DND-41 (cell line): ENCODE results near the gene RPL5.

Source experiments
- ATAC-seq: fragments of 200-7000 bp; cut with Tn5 transposase; 3 replicates; pipeline ENCODE4 v1.9.1; 2021; ENCODE audit warnings: low read depth; ENCODE audit not compliant: insufficient read depth
- DNase-seq: peaks from one replicate; pipeline ENCODE4 v3.0.0-alpha.2; 2020
- H2AFZ ChIP-seq: 2 replicates; pipeline ENCODE4 v1.6.0; 2012; ENCODE audit warnings: low read depth, low read length
- H3K27ac ChIP-seq: 2 replicates; pipeline ENCODE4 v1.5.1; 2012; ENCODE audit warnings: low read length, inconsistent platforms
- H3K27me3 ChIP-seq: fragments of 200-600 bp; sonication (generic); 2 replicates; pipeline ENCODE4 v1.6.0; 2012; ENCODE audit warnings: low read length, mild to moderate bottlenecking, inconsistent platforms; ENCODE audit not compliant: insufficient read depth, poor library complexity
- H3K36me3 ChIP-seq: 2 replicates; pipeline ENCODE4 v1.5.1; 2012; ENCODE audit warnings: low read length, inconsistent platforms; ENCODE audit not compliant: insufficient read depth
- H3K4me1 ChIP-seq: 2 replicates; pipeline ENCODE4 v1.5.1; 2012; ENCODE audit warnings: mild to moderate bottlenecking, low read length; ENCODE audit not compliant: insufficient read depth
- H3K4me2 ChIP-seq: 2 replicates; pipeline ENCODE4 v1.6.0; 2012; ENCODE audit warnings: mild to moderate bottlenecking, moderate library complexity, low read length, inconsistent platforms; ENCODE audit not compliant: insufficient read depth
- H3K4me3 ChIP-seq, 2 experiments: fragments of 200-600 bp in 1 of 2; shearing (Covaris generic) in 1 of 2; 2 replicates each; pipeline ENCODE4 v1.5.1; 2012 to 2016; ENCODE audit warnings: inconsistent platforms in 2 of 2, low read length in 2 of 2, mild to moderate bottlenecking in 2 of 2, low read depth in 1 of 2, moderate library complexity in 1 of 2
- H3K79me2 ChIP-seq: 2 replicates; pipeline ENCODE4 v1.6.0; 2012; ENCODE audit warnings: low read length, inconsistent platforms; ENCODE audit not compliant: insufficient read depth
- H3K9ac ChIP-seq: 2 replicates; pipeline ENCODE4 v1.6.0; 2012; ENCODE audit warnings: low read depth, mild to moderate bottlenecking, inconsistent platforms, low read length, moderate library complexity
- H3K9me3 ChIP-seq: 2 replicates; pipeline ENCODE4 v1.5.1; 2012; ENCODE audit warnings: low read length, moderate library complexity, mild to moderate bottlenecking, inconsistent platforms; ENCODE audit not compliant: insufficient read depth, severe bottlenecking
- H4K20me1 ChIP-seq: 2 replicates; pipeline ENCODE4 v1.6.0; 2012; ENCODE audit warnings: low read length; ENCODE audit not compliant: insufficient read depth
- CTCF ChIP-seq: IDR thresholded peaks from 2 replicates; pipeline ENCODE4 v1.5.1; 2012; ENCODE audit warnings: borderline replicate concordance, low read length, moderate library complexity, mild to moderate bottlenecking; ENCODE audit not compliant: poor library complexity, severe bottlenecking; ENCODE audit errors: extremely low read depth
- EZH2 ChIP-seq: IDR thresholded peaks from 3 replicates; pipeline ENCODE4 v1.6.1; 2012; ENCODE audit warnings: borderline replicate concordance, low read depth, mild to moderate bottlenecking, moderate library complexity, low read length, inconsistent platforms; ENCODE audit not compliant: severe bottlenecking

RPL5 gene

GRCh38 chr1:92843429-92844352, 11.9 kb downstream of the RPL5 start:
- peaks cover 2% of the 10 kb centered on the region; the same call in 1 of the 2 replicates for H3K4me1 ChIP-seq
- H4K20me1 ChIP-seq, result peaks cover 26% of the 10 kb centered on the region
- DNase-seq (no peak), ATAC-seq (no peak)
- H2AFZ ChIP-seq, result no peak overlapping the region
- no peak overlapping the region for H3K27ac ChIP-seq
- H3K36me3 ChIP-seq, result peaks cover 58% of the 10 kb centered on the region
- H3K9ac ChIP-seq, result no peak overlapping the region
- no peak overlapping the region for H3K4me3 ChIP-seq
- TF ChIP-seq CTCF (no peak), EZH2 (no peak)
- no peaks in the 10 kb centered on the region for H3K9me3 ChIP-seq
- peaks cover 25% of the 10 kb centered on the region for H3K79me2 ChIP-seq
- H3K4me2 ChIP-seq, result no peak overlapping the region
- H3K27me3 ChIP-seq, result no peaks in the 10 kb centered on the region

- Histone ChIP-seq H3K27ac (no peak overlapping the region), H3K9me3 (no peaks in the 10 kb centered on the region), H3K27me3 (no peaks in the 10 kb centered on the region), H4K20me1 (peaks cover 19% of the 10 kb centered on the region), H3K9ac (no peak overlapping the region), H3K4me1 (no peaks in the 10 kb centered on the region), H3K36me3 (peaks cover 58% of the 10 kb centered on the region), H3K79me2 (peaks cover 17% of the 10 kb centered on the region), H3K4me3 (no peak overlapping the region), H3K4me2 (no peak overlapping the region), H2AFZ (no peak overlapping the region)
- DNase-seq (no peak), ATAC-seq (no peak)
- TF ChIP-seq EZH2 (no peak), CTCF (no peak)
Observed at GRCh38 chr1:92844439-92844838, 12.6 kb downstream of the RPL5 start.

- Histone ChIP-seq H3K4me3 (no peak overlapping the region), H3K27ac (no peak overlapping the region), H2AFZ (no peak overlapping the region), H4K20me1 (peaks cover 5% of the 10 kb centered on the region; the same call in 1 of the 2 replicates), H3K79me2 (peaks cover 3% of the 10 kb centered on the region; the same call in 1 of the 2 replicates), H3K36me3 (peaks cover 53% of the 10 kb centered on the region), H3K27me3 (no peaks in the 10 kb centered on the region), H3K9me3 (no peaks in the 10 kb centered on the region), H3K4me2 (no peak overlapping the region), H3K4me1 (no peaks in the 10 kb centered on the region), H3K9ac (no peak overlapping the region)
- DNase-seq (no peak), ATAC-seq (no peak)
- TF ChIP-seq EZH2 (no peak), CTCF (no peak)
Observed at GRCh38 chr1:92845908-92846307, 14.1 kb downstream of the RPL5 start.
